Endometrial microvascular endothelial cells (primary cell): ENCODE measurements around the gene MINAR1. TPM values are rescaled to one million over a fixed set of nuclear protein-coding genes. Genes with fewer than 3 reads are reported as not detected.

Experiments used
- in situ Hi-C: cut with HindIII; loops from 2 replicates; pipeline ENCODE4 v1.10.0; 2017; ENCODE audit warnings: low sequenced_read_pairs, low pct_unique_long_range_greater_than_20kb; ENCODE audit errors: inconsistent ontology term
- total RNA-seq: library from RNA; depleted of rRNA; stranded (reverse); fragments of >200 nt; gene quantifications from one replicate; pipeline ENCODE4 v1.2.3, GENCODE V29; 2015; ENCODE audit errors: inconsistent ontology term

MINAR1 gene
- total RNA-seq, 1 donor from 2014 or later: 1.1 TPM

GRCh38 chr15:79430901-79431635 lies 1.1 kb upstream of the MINAR1 start:
- in situ Hi-C loops: no loop called here

GRCh38 chr15:79432345-79433275 lies 474 bp downstream of the MINAR1 start:
- in situ Hi-C loops: no loop called here

- in situ Hi-C loops: no loop called here
These were observed 1.3 kb downstream of the MINAR1 start for GRCh38 chr15:79433276-79433990.

- in situ Hi-C loops: no loop called here
These were observed 2.2 kb downstream of the MINAR1 start for GRCh38 chr15:79434361-79434760.

GRCh38 chr15:79436037-79436780 lies 4.1 kb downstream of the MINAR1 start:
- in situ Hi-C loops: no loop called here

- in situ Hi-C loops: no loop called here
These were observed 5.3 kb downstream of the MINAR1 start for GRCh38 chr15:79437275-79438000.

GRCh38 chr15:79439236-79439635 lies 7.1 kb downstream of the MINAR1 start:
- in situ Hi-C loops: no loop called here

GRCh38 chr15:79440355-79440908 lies 8.3 kb downstream of the MINAR1 start:
- in situ Hi-C loops: no loop called here

- in situ Hi-C loops: no loop called here
These were observed 10.8 kb downstream of the MINAR1 start for GRCh38 chr15:79442911-79443310.

GRCh38 chr15:79447060-79447459 lies 14.9 kb downstream of the MINAR1 start:
- in situ Hi-C loops: no loop called here

GRCh38 chr15:79450648-79451047 lies 18.5 kb downstream of the MINAR1 start:
- in situ Hi-C loops: no loop called here

GRCh38 chr15:79451361-79451999 lies 19.3 kb downstream of the MINAR1 start:
- in situ Hi-C loops: no loop called here

- in situ Hi-C loops: no loop called here
These were observed 20.3 kb downstream of the MINAR1 start for GRCh38 chr15:79452244-79453051.

GRCh38 chr15:79453446-79453845 lies 21.3 kb downstream of the MINAR1 start:
- in situ Hi-C loops: no loop called here

GRCh38 chr15:79454063-79454462 lies 21.9 kb downstream of the MINAR1 start:
- in situ Hi-C loops: no loop called here

GRCh38 chr15:79455361-79455760 lies 23.2 kb downstream of the MINAR1 start:
- in situ Hi-C loops: no loop called here

GRCh38 chr15:79455943-79456342 lies 23.8 kb downstream of the MINAR1 start:
- in situ Hi-C loops: no loop called here
